ENCODE measurements around the gene FOXRED1.

FOXRED1 gene

DNA sequence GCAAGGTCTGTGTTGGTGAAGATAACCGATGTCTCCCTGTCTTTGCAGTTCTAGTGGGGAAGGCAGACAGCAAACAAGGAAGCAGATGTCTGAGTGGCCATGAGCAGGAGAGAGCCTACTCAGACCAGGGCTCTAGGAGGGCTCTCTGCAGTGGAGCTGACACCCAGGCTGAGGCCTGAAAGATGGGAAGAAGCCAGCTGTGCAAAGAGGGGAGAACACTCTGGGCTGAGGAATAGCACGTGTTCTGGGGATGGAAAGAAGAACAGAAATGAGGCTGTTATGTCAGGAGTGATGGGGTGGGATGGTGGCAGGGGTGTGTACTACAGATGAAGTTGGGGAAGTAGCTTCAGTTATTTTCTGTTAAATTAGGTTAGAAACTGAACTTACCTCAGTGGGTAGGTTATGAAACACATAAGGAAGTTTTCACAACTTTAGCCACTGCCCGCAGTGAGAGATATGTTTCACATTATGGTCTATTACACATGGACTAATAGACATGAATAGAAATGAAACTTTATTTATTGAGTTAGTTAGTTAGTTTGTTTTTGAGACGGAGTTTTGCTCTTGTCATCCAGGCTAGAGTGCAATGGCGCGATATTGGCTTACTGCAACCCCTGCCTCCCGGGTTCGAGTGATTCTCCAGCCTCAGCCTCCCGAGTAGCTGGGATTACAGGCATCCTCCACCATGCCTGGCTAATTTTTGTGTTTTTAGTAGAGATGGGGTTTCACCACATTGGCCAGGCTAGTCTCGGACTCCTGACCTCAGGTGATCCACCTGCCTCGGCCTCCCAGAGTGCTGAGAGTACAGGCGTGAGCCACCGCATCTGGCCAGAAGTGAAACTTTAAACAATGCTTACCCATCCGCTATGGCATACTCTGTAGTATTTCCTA is 42.7 kb downstream of the FOXRED1 start:
- no peak for DNase-seq (ENCODE audit: low read depth in 4 of 4, low spot score in 1 of 4)

DNA sequence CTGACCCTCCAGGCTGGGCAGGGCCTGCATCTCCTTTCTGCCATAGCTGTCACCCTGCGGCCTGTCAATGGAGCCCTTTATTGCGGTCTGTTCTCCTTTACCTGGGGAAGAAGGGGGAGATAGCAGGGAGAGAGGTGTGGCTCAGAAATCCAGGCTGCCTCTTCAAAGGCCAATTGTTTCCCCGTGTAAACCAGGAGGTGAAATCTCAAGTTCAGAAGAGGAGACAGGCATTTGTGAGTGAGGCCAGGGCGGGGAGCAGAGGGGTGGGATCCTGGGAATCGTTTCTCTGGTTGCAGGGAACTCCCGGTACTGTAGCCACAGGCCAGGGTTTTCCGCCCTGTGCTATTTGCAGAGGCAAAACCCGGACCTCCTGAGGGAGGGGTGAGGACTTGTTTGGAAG is 44.0 kb downstream of the FOXRED1 start:
- DNase-seq (ENCODE audit: low read depth in 4 of 4, low spot score in 1 of 4): no peak

DNA sequence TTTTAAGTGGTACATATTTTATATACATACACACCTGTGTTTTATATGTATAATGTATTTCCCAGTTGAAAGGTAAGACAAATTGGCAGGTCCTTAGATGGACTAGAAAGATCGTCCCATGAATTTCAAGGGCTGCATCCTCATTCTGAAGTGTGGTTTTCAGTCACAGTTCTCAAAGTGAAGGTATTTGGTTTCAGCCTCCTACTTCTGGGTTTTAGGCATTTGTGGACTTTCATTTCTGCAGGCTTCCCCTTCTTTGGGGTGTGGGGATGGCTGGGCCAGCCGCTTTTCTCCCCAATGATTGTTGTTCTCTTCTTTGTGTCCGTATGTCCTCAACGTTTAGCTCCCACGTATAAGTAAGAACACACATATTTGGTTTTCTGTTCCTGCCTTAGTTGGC is 44.9 kb downstream of the FOXRED1 start:
- DNase-seq (ENCODE audit: low read depth in 4 of 4, low spot score in 1 of 4): no peak

DNA sequence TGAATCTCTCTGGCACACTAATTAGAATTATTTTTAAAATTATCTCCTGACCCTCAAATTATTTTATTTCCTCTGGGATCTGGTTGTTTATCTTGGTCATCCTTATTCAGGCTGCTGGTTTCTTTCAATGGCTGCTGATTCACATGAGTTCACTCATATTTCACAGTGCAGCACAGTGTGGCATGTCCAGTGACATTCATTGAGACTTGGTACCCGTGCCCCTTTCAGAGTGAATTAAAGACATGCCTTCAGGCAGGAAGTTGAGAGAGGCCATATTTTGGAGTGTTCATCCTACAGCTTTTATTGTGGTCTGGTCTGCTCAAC is 48.4 kb downstream of the FOXRED1 start:
- DNase-seq (ENCODE audit: low read depth in 4 of 4, low spot score in 1 of 4): no peak

DNA sequence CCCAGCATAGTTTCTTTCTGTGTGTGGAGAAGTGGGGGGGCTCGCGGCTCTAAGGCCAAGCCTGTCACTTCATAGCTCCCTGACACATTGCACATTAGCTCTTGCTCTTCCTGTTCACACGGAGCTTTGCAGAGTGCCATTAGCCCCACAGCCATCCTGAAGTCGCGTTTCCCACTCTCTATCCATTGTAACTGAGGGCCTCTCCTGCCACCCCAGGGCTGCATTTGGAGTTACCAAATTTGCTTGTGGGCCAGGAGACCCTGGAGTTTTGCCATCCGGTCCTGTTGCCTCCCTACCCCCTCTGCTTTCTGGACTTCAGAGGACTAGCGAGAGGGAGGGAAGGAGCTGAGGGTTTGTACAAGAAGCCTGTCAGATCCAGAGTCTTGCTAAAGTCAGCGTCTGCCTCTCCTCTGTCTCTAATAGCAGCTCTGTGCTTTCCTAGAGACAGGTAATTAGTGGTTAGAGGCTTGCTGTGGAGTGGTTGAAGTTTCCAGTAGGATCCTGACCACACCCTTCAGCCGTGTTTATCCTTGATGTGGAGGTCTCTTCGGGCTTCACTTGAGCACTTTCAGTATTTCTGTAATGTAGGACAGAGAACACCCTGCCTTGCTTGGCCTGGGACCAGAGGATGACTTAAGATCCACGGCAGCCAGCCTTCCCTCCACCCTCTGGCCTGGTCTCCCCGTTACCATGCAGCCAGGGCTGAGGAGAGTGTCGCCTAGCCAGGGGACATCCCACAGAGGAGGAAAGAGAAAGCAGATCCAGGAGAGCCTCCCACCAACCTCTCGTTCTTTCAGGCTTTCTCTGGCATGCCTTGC is 49.0 kb downstream of the FOXRED1 start:
- DNase-seq (ENCODE audit: low read depth in 4 of 4, low spot score in 1 of 4): no peak

DNA sequence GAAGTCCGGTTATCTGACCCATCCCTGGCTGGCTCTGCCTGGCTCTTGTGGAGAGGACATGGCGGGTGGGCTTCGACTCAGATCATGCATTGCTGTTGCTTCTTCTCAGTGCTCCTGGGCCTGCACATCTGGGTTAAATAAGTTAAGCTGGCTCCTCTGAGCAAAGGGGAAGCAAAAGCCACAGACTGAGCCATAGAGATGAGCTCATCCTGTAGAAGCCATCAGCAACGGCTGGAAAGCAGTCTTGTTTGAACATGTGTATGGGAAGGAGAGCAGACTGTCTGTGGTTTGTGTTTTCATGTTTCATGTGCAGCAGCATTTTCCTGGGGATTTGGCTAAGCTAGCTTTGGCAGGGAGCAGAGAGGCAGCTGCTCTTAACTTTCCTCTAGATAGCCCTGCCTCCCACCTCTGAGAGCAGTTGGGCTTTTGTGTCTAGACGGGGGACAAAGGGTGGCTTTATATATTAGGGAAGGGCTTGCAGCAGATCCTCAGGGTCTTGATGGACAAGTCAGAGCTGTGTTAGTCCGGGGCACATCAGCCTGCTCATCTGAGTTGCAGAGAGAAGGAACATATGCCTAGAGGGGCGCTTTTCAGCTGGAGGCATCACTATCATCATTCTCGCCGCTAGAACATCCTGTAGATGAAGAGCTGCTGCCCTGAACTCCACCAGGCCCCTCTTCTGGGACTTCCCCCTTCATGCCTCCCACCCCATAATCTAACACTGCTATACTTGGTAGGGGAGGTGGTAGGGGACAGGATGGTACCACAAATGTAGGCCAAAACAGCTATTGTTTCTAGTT is 49.8 kb downstream of the FOXRED1 start:
- DNase-seq (ENCODE audit: low read depth in 4 of 4, low spot score in 1 of 4): no peak

DNA sequence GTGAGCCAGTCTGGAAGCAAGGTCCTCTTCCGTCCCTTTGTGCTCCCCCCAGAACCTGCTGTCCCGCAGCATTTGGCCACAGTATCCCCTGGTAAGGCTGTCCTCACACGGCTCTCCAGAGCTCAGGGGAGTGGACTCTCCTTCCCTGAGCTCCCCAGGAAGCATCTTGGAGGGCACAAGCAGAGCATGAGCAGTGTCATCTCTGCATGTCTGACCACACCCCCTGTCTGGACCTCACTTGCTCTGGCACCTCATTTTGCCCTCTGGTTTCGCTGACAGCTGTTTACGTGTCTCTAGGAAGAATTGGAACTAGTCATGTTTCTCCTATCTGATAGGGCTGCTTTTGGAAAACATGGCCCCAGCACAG is 50.4 kb downstream of the FOXRED1 start:
- no peak for DNase-seq (ENCODE audit: low read depth in 4 of 4, low spot score in 1 of 4)

DNA sequence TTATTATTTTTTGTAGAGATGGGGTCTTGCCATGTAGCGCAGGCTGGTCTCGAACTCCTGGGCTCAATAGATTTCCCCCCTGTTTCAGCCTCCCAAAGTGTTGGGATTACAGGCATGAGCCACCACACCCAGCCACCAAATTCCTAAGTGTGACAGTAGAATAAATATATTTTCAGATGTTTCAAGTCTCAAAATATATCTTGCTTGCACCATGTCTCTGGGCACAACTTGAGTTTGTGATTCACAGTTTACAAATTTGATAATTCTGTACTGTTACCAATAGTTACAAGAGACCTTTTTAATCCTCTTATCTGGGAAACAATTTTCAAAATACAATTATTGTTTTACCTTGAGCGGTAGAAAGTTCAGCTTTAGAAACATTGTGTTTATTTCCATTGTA is 54.0 kb downstream of the FOXRED1 start:
- DNase-seq (ENCODE audit: low read depth in 4 of 4, low spot score in 1 of 4): no peak

DNA sequence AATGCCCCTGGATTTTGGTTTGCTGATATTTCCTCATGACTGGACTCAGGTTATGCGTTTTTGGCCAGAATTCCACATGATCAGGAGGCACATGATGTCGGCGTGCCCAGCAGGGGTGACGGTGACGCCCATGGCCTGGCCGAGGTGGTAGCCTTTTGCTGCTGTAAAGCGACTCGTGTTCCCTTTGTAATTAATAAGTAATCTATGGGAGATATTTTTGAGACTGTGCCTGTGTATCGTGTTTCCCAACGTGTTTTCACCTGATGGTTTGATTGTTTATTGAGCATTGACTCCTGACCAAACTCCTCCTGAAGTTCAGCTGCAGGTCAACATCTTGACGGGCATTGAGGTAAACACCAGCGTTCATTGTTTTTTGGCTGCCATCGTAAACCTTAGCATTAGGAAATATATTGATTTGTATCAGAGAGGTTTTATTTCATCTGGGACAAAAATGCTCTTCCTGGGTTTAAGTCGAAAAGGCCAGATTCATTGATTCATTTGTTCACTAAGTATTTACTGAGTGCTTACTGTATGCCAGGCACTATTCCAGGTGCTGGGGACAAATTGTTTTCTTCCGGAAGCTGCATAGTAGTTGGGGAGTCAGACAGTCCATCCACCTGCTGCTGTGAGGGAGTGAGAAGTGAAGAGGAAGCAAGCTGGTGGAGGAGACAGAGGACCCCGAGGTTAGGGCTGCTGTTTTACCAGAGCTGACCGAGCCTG is 58.5 kb downstream of the FOXRED1 start:
- DNase-seq (ENCODE audit: low read depth in 4 of 4, low spot score in 1 of 4): no peak
